GM12878 (cell line): ENCODE data around the gene FUT8. TPM values are rescaled to one million over a fixed set of nuclear protein-coding genes. Genes with fewer than 3 reads are reported as not detected.

ENCODE experiments used
- CBX5 ChIP-seq: sonication (generic); IDR thresholded peaks from 2 replicates; pipeline ENCODE4 v1.6.1; 2016; ENCODE audit warnings: low read depth, moderate library complexity, mild to moderate bottlenecking, inconsistent platforms
- ESRRA ChIP-seq: IDR thresholded peaks from 2 replicates; pipeline ENCODE4 v1.6.1; 2012; ENCODE audit warnings: mild to moderate bottlenecking, low read length, improper control_type of control experiment
- IKZF2 ChIP-seq, 2 experiments: fragments of 450-650 bp; IDR thresholded peaks; 2 replicates each; pipeline ENCODE4 v1.6.1; 2017; ENCODE audit warnings: mild to moderate bottlenecking in 2 of 2, moderate library complexity in 2 of 2
- LARP7 ChIP-seq: fragments of 450-650 bp; IDR thresholded peaks from 2 replicates; pipeline ENCODE4 v1.6.1; 2017; ENCODE audit warnings: mild to moderate bottlenecking
- MEF2A ChIP-seq: IDR thresholded peaks from 2 replicates; pipeline ENCODE4 v1.6.1; 2011; ENCODE audit warnings: low read depth, mild to moderate bottlenecking, low read length, moderate library complexity; ENCODE audit not compliant: insufficient read depth
- MEF2B ChIP-seq: fragments of 450-650 bp; IDR thresholded peaks from 2 replicates; pipeline ENCODE4 v1.6.1; 2018; ENCODE audit warnings: mild to moderate bottlenecking, moderate library complexity; ENCODE audit not compliant: partially characterized antibody, poor library complexity, severe bottlenecking
- NFYB ChIP-seq: IDR thresholded peaks from 2 replicates; pipeline ENCODE4 v1.6.1; 2011; ENCODE audit warnings: low read depth, mild to moderate bottlenecking, low read length, improper control_type of control experiment, moderate library complexity; ENCODE audit not compliant: insufficient read depth
- NR2C1 ChIP-seq: fragments of 450-650 bp; IDR thresholded peaks from 2 replicates; pipeline ENCODE4 v1.6.1; 2017; ENCODE audit warnings: antibody characterized with exemption, mild to moderate bottlenecking, moderate library complexity
- PAX8 ChIP-seq: fragments of 450-650 bp; IDR thresholded peaks from 2 replicates; pipeline ENCODE4 v1.6.1; 2017; ENCODE audit warnings: mild to moderate bottlenecking, moderate library complexity
- POU2F2 ChIP-seq: IDR thresholded peaks from 3 replicates; pipeline ENCODE4 v1.6.1; 2011; ENCODE audit warnings: low read depth, mild to moderate bottlenecking, low read length, borderline replicate concordance
- RB1 ChIP-seq: fragments of 450-650 bp; formaldehyde crosslinking; IDR thresholded peaks from 2 replicates; pipeline ENCODE4 v1.6.1; 2017; ENCODE audit warnings: mild to moderate bottlenecking, borderline replicate concordance
- SMARCA5 ChIP-seq: fragments of 450-650 bp; IDR thresholded peaks from 2 replicates; pipeline ENCODE4 v1.6.1; 2017; ENCODE audit warnings: mild to moderate bottlenecking
- SP1 ChIP-seq: IDR thresholded peaks from one replicate; pipeline ENCODE4 v1.6.1; 2011; ENCODE audit warnings: low read depth, low read length
- SUZ12 ChIP-seq: fragments of 200-600 bp; sonication (generic); IDR thresholded peaks from one replicate; pipeline ENCODE4 v1.6.1; 2018; ENCODE audit warnings: antibody characterized with exemption, mild to moderate bottlenecking; ENCODE audit not compliant: unreplicated experiment
- TAF1 ChIP-seq: IDR thresholded peaks from 2 replicates; pipeline ENCODE4 v1.6.1; 2011; ENCODE audit warnings: mild to moderate bottlenecking, low read depth, low read length, borderline replicate concordance
- ZNF217 ChIP-seq: fragments of 450-650 bp; IDR thresholded peaks from 2 replicates; pipeline ENCODE4 v1.6.1; 2017; ENCODE audit warnings: antibody characterized with exemption, mild to moderate bottlenecking
- ZNF24 ChIP-seq: fragments of 450-650 bp; IDR thresholded peaks from 2 replicates; pipeline ENCODE4 v1.6.1; 2017; ENCODE audit warnings: antibody characterized with exemption, mild to moderate bottlenecking
- polyA plus RNA-seq, 11 experiments: library from polyadenylated mRNA; depleted of rRNA in 4 of 11; unstranded in 6 of 11; stranded (reverse) in 5 of 11; fragments of >200 nt; fragmentation: Nextera tagmentation in 4 of 11; fragmentation: Illumina TruSeq in 1 of 11; extraction: Ambion mirVana in 4 of 11; extraction: Trizol in 1 of 11; gene quantifications; 1 replicate in 1 of 11; 2 replicates in 10 of 11; pipeline versions ENCODE4 v1.2.1 to v1.2.3, GENCODE V29; 2011 to 2016; ENCODE audit warnings: inconsistent platforms in 2 of 11, missing spikeins in 2 of 11, low read depth in 1 of 11
- total RNA-seq, 4 experiments: library from RNA; depleted of rRNA in 3 of 4; stranded (reverse); fragments of >200 nt in 3 of 4; fragmentation: Illumina TruSeq in 1 of 4; extraction: Trizol in 1 of 4; gene quantifications; 2 replicates each; pipeline versions ENCODE4 v1.2.1 to v1.2.3, GENCODE V29; 2013 to 2021
- TF ChIP-seq, protein P1 (sequence below): fragments of 450-650 bp; IDR thresholded peaks from 2 replicates; pipeline ENCODE4 v1.6.1; 2017; ENCODE audit warnings: mild to moderate bottlenecking, low read depth, inconsistent platforms; ENCODE audit not compliant: poor library complexity, severe bottlenecking
- TF ChIP-seq, protein P2 (sequence below): fragments of 450-650 bp; IDR thresholded peaks from 2 replicates; pipeline ENCODE4 v1.6.1; 2016; ENCODE audit warnings: mild to moderate bottlenecking
- TF ChIP-seq, protein P3 (sequence below): fragments of 450-650 bp; IDR thresholded peaks from 2 replicates; pipeline ENCODE4 v1.6.1; 2017; ENCODE audit warnings: mild to moderate bottlenecking, moderate library complexity
- TF ChIP-seq, protein P4 (sequence below): fragments of 450-650 bp; formaldehyde crosslinking; IDR thresholded peaks from 2 replicates; pipeline ENCODE4 v1.4.0; 2022; ENCODE audit warnings: mild to moderate bottlenecking, moderate library complexity

Gene FUT8
- total and polyA plus RNA-seq, 10 of the 15 experiments (the other 5 are each of a cell fraction or from before 2014, with no cell fraction given): 21.3 to 106 (median 66.3) TPM

DNA sequence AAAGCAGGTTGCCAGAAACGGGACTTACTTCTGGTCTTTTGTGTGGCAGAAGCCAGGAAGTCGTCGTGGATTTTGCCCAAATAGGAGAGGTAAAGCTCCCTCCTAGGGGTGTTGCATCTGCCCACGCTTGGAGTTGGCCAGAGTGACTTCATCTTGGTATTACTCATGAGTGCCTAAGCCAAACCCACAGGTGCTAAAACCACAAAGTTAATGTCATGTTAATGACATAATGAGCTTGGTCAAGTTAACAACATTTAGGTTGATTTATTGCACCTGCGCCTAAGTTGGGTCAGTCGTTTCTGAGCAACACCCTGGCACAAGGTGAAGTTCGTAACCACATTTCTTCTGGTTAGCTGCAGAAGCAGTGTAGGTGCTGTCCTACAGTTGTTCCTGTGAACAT is 225.2 kb downstream of the FUT8 start (continued):
- TF ChIP-seq SUZ12 (no peak), ZNF24 (peak; percentile 79; the same call in 1 of the 2 replicates), SP1 (no peak), POU2F2 (peak; percentile 60; the same call in 1 of the 3 replicates), TAF1 (no peak), NFYB (no peak), LARP7 (no peak), PAX8 (no peak), SMARCA5 (no peak), ESRRA (no peak), ZNF217 (peak; percentile 97), RB1 (no peak), MEF2A (no peak), MEF2B (peak; percentile 50), CBX5 (no peak), NR2C1 (no peak), IKZF2 (IDR thresholded peaks at IDR 0.05) (peak; percentile 79 to 86)
- TF ChIP-seq, protein P1, sequence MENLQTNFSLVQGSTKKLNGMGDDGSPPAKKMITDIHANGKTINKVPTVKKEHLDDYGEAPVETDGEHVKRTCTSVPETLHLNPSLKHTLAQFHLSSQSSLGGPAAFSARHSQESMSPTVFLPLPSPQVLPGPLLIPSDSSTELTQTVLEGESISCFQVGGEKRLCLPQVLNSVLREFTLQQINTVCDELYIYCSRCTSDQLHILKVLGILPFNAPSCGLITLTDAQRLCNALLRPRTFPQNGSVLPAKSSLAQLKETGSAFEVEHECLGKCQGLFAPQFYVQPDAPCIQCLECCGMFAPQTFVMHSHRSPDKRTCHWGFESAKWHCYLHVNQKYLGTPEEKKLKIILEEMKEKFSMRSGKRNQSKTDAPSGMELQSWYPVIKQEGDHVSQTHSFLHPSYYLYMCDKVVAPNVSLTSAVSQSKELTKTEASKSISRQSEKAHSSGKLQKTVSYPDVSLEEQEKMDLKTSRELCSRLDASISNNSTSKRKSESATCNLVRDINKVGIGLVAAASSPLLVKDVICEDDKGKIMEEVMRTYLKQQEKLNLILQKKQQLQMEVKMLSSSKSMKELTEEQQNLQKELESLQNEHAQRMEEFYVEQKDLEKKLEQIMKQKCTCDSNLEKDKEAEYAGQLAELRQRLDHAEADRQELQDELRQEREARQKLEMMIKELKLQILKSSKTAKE: peak; percentile 18
- TF ChIP-seq, protein P2, sequence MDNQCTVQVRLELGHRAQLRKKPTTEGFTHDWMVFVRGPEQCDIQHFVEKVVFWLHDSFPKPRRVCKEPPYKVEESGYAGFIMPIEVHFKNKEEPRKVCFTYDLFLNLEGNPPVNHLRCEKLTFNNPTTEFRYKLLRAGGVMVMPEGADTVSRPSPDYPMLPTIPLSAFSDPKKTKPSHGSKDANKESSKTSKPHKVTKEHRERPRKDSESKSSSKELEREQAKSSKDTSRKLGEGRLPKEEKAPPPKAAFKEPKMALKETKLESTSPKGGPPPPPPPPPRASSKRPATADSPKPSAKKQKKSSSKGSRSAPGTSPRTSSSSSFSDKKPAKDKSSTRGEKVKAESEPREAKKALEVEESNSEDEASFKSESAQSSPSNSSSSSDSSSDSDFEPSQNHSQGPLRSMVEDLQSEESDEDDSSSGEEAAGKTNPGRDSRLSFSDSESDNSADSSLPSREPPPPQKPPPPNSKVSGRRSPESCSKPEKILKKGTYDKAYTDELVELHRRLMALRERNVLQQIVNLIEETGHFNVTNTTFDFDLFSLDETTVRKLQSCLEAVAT: peak; percentile 80
- TF ChIP-seq, protein P3, sequence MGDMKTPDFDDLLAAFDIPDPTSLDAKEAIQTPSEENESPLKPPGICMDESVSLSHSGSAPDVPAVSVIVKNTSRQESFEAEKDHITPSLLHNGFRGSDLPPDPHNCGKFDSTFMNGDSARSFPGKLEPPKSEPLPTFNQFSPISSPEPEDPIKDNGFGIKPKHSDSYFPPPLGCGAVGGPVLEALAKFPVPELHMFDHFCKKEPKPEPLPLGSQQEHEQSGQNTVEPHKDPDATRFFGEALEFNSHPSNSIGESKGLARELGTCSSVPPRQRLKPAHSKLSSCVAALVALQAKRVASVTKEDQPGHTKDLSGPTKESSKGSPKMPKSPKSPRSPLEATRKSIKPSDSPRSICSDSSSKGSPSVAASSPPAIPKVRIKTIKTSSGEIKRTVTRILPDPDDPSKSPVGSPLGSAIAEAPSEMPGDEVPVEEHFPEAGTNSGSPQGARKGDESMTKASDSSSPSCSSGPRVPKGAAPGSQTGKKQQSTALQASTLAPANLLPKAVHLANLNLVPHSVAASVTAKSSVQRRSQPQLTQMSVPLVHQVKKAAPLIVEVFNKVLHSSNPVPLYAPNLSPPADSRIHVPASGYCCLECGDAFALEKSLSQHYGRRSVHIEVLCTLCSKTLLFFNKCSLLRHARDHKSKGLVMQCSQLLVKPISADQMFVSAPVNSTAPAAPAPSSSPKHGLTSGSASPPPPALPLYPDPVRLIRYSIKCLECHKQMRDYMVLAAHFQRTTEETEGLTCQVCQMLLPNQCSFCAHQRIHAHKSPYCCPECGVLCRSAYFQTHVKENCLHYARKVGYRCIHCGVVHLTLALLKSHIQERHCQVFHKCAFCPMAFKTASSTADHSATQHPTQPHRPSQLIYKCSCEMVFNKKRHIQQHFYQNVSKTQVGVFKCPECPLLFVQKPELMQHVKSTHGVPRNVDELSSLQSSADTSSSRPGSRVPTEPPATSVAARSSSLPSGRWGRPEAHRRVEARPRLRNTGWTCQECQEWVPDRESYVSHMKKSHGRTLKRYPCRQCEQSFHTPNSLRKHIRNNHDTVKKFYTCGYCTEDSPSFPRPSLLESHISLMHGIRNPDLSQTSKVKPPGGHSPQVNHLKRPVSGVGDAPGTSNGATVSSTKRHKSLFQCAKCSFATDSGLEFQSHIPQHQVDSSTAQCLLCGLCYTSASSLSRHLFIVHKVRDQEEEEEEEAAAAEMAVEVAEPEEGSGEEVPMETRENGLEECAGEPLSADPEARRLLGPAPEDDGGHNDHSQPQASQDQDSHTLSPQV: peak; percentile 39; the same call in 1 of the 2 replicates
- TF ChIP-seq, protein P4, sequence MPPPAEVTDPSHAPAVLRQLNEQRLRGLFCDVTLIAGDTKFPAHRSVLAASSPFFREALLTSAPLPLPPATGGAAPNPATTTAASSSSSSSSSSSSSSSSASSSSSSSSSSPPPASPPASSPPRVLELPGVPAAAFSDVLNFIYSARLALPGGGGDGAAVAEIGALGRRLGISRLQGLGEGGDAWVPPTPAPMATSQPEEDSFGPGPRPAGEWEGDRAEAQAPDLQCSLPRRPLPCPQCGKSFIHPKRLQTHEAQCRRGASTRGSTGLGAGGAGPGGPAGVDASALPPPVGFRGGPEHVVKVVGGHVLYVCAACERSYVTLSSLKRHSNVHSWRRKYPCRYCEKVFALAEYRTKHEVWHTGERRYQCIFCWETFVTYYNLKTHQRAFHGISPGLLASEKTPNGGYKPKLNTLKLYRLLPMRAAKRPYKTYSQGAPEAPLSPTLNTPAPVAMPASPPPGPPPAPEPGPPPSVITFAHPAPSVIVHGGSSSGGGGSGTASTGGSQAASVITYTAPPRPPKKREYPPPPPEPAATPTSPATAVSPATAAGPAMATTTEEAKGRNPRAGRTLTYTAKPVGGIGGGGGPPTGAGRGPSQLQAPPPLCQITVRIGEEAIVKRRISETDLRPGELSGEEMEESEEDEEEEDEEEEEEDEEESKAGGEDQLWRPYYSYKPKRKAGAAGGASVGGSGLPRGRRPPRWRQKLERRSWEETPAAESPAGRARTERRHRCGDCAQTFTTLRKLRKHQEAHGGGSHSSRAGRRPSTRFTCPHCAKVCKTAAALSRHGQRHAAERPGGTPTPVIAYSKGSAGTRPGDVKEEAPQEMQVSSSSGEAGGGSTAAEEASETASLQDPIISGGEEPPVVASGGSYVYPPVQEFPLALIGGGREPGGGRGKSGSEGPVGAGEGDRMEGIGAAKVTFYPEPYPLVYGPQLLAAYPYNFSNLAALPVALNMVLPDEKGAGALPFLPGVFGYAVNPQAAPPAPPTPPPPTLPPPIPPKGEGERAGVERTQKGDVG (CRISPR knock-in tag): 0 out of 2 replicates have a peak, but pooled peaks have one; percentile 15
